ENCODE results near the gene FPR3.
"Not testable (repeated sequence)": the region's sequence is repeated elsewhere in the genome, so short reads cannot be mapped to it uniquely, and the experiment has no call there.

The FPR3 gene

GRCh38 chr19:51784922-51785690 lies 9.9 kb upstream of the FPR3 start:
- DNase-seq: no peak

- DNase-seq: no peak
Measured at GRCh38 chr19:51786646-51787494, 8.1 kb upstream of the FPR3 start.

DNA sequence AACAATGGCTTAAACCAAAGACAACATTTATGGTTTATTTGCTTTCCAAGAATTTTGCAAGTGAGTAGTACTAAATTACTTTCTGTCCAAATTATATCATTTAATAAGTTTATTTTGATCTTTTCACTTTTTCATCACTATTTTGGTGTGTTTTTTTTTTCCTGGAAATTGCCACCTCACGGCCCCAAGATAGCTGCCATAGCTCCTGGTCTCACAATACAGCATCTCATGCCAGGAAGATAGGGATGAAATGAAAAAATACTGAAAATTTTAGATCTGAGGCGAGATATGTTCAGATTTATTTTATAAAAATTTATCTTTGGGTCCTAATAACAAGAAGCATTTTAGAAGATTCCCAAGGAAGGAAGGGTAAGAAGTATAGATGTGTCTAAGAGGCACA lies 6.9 kb upstream of the FPR3 start:
- DNase-seq: no peak

GRCh38 chr19:51789061-51789795 lies 5.7 kb upstream of the FPR3 start:
- no peak for DNase-seq

GRCh38 chr19:51792932-51793331 lies 2.0 kb upstream of the FPR3 start:
- no peak for DNase-seq

- DNase-seq: no peak
Measured at GRCh38 chr19:51793994-51794393, 963 bp upstream of the FPR3 start.

DNA sequence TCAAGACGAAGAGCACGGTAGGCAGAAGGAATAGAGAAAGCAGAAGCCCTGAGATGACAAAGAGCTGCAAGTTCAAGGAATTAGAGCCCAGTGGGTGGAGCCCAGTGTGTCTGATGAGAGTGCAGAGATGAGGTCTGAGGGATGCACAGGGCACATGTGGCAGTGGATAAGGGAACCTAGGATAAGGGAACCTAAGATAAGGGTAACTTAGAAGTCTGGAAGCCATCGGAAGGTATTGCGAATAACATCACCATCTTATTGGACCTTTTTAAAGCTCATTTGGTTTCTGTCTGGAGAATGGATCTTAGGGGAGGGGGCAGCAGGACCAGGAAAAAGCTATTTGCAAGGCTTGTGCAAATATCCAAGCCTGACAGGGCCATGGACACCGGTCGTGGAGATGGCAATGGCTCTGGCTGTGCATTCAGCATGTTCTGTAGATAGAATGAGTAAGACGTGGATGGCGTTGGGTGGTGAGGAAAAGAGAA lies 1.3 kb downstream of the FPR3 start:
- no peak for DNase-seq

DNA sequence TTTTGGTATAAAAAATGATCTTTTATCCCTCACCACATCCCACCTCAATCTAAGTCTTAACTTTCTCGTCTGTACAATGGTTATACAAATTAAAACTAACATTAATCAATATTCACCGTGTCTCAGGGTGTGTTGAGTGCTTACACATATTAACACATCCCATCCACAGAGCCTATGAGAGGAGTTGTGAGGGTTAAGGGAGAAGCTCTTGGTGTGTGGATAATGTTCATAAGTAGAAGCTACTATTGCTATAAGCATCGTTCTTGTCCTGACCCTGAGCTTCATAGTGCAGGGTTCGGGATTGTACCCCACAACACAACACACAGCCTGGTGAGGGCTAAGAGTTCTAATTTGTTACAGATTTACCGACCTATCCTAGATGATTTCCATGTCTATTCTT lies 2.5 kb downstream of the FPR3 start:
- no peak for DNase-seq

GRCh38 chr19:51798062-51798461 lies 3.1 kb downstream of the FPR3 start:
- no peak for DNase-seq

- DNase-seq: no peak
Measured at GRCh38 chr19:51799034-51799773, 4.2 kb downstream of the FPR3 start.

GRCh38 chr19:51799774-51800472 lies 5.0 kb downstream of the FPR3 start:
- DNase-seq: no peak

DNA sequence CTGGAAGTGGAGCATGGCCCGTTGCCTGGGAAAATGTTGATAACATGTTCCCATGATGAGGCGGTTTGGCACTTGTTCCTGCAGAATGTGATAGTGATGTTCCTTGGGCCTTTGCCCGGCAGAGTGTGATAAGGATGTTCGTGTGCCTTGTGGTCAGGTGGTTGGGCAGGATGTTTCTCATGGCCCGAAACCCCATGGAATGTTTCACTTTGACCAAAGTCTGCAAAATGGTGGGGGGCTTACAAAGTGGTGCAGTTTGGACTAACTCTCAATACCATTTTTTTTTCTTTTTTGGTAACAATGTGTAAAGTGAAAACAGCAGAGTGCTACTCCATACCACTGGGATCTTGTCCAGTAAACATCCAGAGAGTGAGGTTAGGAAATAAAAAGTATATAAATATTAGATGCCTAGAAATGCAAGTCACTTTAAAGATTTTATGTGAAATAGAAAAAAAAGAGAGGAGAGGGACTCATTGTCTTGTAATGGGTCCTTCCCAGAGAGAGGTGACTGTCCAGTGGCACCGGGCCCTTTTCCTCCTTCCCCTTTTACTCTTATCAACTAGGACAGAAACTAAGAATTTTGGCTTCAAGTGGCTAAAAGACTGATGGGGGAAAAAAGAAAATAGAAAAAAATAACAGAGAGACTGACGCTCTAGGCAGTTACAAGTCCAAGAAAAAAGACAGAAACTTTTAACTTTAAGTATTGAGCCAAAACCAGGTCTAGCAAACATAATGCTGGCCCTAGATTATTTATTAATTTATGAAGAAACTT lies 5.7 kb downstream of the FPR3 start:
- no peak for DNase-seq

DNA sequence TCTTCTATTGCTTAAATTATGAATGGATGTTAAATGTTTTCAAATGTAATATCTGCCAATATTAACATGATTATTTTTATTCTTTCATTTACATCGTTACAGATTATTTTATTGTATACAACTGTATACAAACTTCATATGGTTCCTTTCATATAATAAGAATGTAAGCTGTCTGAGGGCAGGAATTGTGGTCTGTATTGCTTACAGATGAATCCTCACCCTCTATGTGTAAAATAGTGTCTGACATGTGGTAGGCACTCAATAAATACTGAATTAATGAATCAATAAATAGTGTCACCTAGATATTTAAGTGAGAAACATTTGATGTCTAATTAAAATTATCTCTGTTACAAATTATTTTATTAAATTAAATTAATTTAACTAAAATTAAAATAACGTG lies 7.8 kb downstream of the FPR3 start:
- no peak for DNase-seq

DNA sequence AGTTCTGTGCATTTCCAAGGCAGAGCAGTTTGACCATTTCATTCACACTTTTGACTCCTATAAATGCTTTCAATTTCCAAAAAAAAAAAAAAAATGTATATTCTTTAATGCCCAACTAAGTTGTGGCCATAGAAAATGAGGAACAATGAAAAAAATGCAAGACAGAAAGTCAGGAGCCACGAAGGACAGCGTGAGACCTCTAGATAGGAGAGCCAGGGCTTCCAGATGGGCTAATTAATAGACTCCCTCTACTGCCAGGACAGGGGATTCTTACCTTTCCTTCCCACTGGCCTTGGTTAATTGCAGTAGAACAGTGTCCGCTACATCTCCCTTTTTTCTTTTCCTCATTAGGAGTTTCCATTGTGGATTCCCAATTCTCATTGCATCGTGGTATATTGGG lies 8.6 kb downstream of the FPR3 start:
- DNase-seq: no peak

DNA sequence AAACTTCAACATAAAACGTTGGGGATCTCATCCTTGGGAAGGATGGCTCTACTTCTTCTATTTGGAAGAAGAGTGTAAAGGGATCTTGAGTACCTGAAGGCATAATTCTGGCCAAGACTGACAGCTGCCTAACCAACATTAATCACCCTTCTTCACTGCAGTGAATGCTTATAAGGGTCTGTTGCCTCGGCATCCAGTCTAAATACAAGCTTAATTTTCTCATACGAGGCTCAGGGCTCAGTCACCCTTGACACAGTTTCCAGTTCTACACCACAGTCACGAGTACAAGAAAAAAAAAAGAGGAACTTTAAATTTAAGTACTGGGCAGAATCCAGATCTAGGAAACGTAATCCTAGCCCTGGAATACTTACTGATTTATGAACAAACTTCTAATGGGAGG lies 9.0 kb downstream of the FPR3 start:
- no peak for DNase-seq

DNA sequence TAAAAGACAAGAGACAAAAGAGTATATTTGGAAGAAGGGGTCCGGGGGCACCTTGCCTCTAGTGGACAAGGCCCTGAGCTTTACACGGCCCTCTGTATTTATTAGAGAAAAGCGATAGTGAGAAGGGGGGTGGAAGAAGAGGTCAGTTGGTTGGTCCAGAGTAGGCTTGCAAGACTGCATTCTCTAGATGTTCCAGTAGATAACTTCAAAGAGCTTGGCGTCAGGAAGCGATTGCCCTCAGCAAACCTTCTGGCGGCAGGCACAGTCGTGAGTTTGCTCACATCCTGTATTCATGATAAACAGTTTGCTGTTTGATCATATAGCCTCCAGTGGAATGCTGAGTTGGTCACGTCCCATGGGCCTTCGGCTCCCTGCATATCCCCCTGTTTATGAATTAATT lies 9.8 kb downstream of the FPR3 start:
- DNase-seq: not testable (repeated sequence)

- not testable (repeated sequence) for DNase-seq
Measured at GRCh38 chr19:51805396-51805795, 10.4 kb downstream of the FPR3 start.

DNA sequence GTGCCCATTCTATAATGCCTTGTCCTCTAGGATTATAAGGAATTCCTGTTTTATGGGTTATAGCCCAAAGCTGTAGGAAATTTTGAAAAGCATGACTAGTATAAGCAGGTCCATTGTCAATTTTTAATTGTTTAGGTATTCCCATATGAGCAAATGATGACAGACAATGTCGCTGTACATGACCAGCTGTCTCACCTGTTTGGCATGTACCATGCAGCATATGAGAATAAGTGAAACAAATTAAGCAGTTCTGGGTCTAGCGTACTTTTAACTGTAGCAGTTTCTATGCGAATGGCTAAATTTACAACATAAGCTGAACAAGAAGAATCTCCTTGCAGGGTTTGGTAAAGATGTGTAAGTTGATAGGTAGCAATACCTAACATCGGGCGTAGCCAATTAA lies 11.6 kb downstream of the FPR3 start:
- DNase-seq: not testable (repeated sequence)

DNA sequence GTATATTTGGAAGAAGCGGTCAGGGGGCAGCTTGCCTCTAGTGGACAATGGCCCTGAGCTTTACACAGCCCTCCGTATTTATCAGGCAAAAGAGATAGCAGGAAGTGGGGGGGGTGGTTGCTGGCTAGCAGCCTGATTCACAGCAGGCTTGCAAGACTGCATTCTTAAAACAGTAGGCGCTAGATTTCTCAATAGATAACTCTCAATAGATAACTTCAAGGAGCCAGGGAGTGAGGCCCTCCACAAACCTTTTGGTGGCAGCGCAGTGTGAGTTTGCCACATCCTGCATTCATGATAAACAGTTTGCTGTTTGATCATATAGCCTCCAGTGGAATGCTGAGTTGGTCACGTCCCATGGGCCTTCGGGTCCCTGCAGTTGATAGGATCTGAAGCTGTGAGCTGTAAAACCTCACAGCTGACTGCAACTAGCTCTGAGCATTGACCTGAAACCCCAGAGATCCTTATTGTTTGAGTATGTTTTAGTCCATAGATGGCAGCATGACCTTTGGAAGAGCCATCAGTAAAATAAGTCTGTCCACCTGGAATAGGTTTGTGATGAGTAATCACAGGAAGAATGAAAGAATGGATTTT lies 12.2 kb downstream of the FPR3 start:
- no peak for DNase-seq

- no peak for DNase-seq
Measured at GRCh38 chr19:51807925-51808324, 13.0 kb downstream of the FPR3 start.
